Activated CD8-positive, alpha-beta T cell treated with anti-CD3 and anti-CD28 coated beads for 36 hours (primary cell): ENCODE measurements around the gene PLCB4. TPM values are rescaled to one million over a fixed set of nuclear protein-coding genes. Genes with fewer than 3 reads are reported as not detected.

Experiments
- ATAC-seq: fragments of 200-7000 bp; cut with Tn5 transposase; one replicate; pipeline ENCODE4 v1.10.0; 2021; ENCODE audit warnings: mild to moderate bottlenecking, moderate library complexity
- CTCF ChIA-PET: fragments of 350-600 bp; sonication (Branson Sonifier 250); formaldehyde crosslinking; loops from one replicate; lab custom pipeline; 2021; ENCODE audit warnings: antibody characterized with exemption; lab: Charles Lee
- POLR2A ChIA-PET: fragments of 350-600 bp; sonication (Branson Sonifier 250); formaldehyde crosslinking; loops from one replicate; lab custom pipeline; 2021; ENCODE audit warnings: antibody characterized with exemption; lab: Charles Lee
- DNase-seq: peaks from one replicate; pipeline ENCODE4 v3.0.0-alpha.2; 2020
- H3K27ac Mint-ChIP-seq: one replicate; pipeline ENCODE4 v1.8.0; 2021; ENCODE audit warnings: mild to moderate bottlenecking, mixed read lengths
- H3K27me3 Mint-ChIP-seq: one replicate; pipeline ENCODE4 v1.8.0; 2021; ENCODE audit warnings: mixed read lengths
- H3K36me3 Mint-ChIP-seq: one replicate; pipeline ENCODE4 v1.8.0; 2021; ENCODE audit warnings: low read depth, mixed read lengths
- H3K4me1 Mint-ChIP-seq: one replicate; pipeline ENCODE4 v1.8.0; 2021; ENCODE audit warnings: low read depth, mixed read lengths
- H3K4me3 Mint-ChIP-seq: one replicate; pipeline ENCODE4 v1.8.0; 2021; ENCODE audit warnings: mild to moderate bottlenecking, moderate library complexity, mixed read lengths
- H3K9me3 Mint-ChIP-seq: one replicate; pipeline ENCODE4 v1.8.0; 2021; ENCODE audit warnings: mixed read lengths
- CTCF ChIP-seq: fragments of 200-600 bp; IDR thresholded peaks from one replicate; pipeline ENCODE4 v1.8.0; 2022; ENCODE audit warnings: antibody characterized with exemption, mild to moderate bottlenecking
- intact Hi-C: fragments of 100-400 bp; cut with micrococcal nuclease; formaldehyde crosslinking; loops from one replicate; pipeline ENCODE4 v1.10.0; 2022
- total RNA-seq, 2 experiments: library from RNA; stranded (reverse); gene quantifications; one replicate each; pipeline ENCODE4 v1.2.3, GENCODE V29; 2021

Gene PLCB4
- not detected for total RNA-seq

- ChIA-PET POLR2A (no interaction called here), CTCF (no interaction called here)
- intact Hi-C loops = no loop called here
- Mint-ChIP-seq H3K27me3 (peaks cover 30% of the 10 kb centered on the region), H3K4me1 (peaks cover 3% of the 10 kb centered on the region), H3K9me3 (peaks cover 1% of the 10 kb centered on the region), H3K27ac (no peak within 1 kb of the TSS), H3K36me3 (peaks cover 2% of the 10 kb centered on the region), H3K4me3 (peak within 1 kb of the TSS; percentile 60)
- ATAC-seq = no peak
- DNase-seq = peak; percentile 4
- no peak for TF ChIP-seq CTCF
Observed at GRCh38 chr20:9068841-9069663, at the start of gene PLCB4. Gene PLCB4, plus strand, starts transcription at chr20:9069087. Its CDS starts 238,728 bp downstream, at chr20:9307815.

GRCh38 chr20:9019833-9020232, 49.1 kb upstream of the PLCB4 start:
- no peaks in the 10 kb centered on the region for H3K36me3 Mint-ChIP-seq
- H3K4me1 Mint-ChIP-seq = no peaks in the 10 kb centered on the region
- ChIA-PET POLR2A (no interaction called here), CTCF (no interaction called here)
- intact Hi-C loops = no loop called here
- ATAC-seq = no peak
- no peak for DNase-seq
- TF ChIP-seq CTCF = no peak
- H3K4me3 Mint-ChIP-seq = no peak overlapping the region
- H3K9me3 Mint-ChIP-seq = no peaks in the 10 kb centered on the region
- no peaks in the 10 kb centered on the region for H3K27me3 Mint-ChIP-seq
- no peak overlapping the region for H3K27ac Mint-ChIP-seq

GRCh38 chr20:9021216-9021615, 47.7 kb upstream of the PLCB4 start:
- Mint-ChIP-seq H3K27ac (no peak overlapping the region), H3K4me1 (no peaks in the 10 kb centered on the region), H3K9me3 (no peaks in the 10 kb centered on the region), H3K27me3 (no peaks in the 10 kb centered on the region), H3K4me3 (no peak overlapping the region), H3K36me3 (no peaks in the 10 kb centered on the region)
- DNase-seq (no peak), ATAC-seq (no peak)
- POLR2A ChIA-PET = no interaction called here
- CTCF ChIA-PET = no interaction called here
- intact Hi-C loops = no loop called here
- no peak for TF ChIP-seq CTCF

- TF ChIP-seq CTCF = no peak
- H3K27ac Mint-ChIP-seq = no peak overlapping the region
- H3K9me3 Mint-ChIP-seq = no peaks in the 10 kb centered on the region
- DNase-seq (no peak), ATAC-seq (no peak)
- H3K36me3 Mint-ChIP-seq = no peaks in the 10 kb centered on the region
- ChIA-PET CTCF (no interaction called here), POLR2A (no interaction called here)
- intact Hi-C loops = no loop called here
- H3K27me3 Mint-ChIP-seq = no peaks in the 10 kb centered on the region
- no peak overlapping the region for H3K4me3 Mint-ChIP-seq
- H3K4me1 Mint-ChIP-seq = no peaks in the 10 kb centered on the region
Observed at GRCh38 chr20:9021699-9022098, 47.2 kb upstream of the PLCB4 start.

- H3K4me1 Mint-ChIP-seq = no peaks in the 10 kb centered on the region
- CTCF ChIA-PET = no interaction called here
Observed at GRCh38 chr20:9022376-9022775, 46.5 kb upstream of the PLCB4 start.

More at GRCh38 chr20:9022376-9022775, 46.5 kb upstream of the PLCB4 start:
- no peak overlapping the region for H3K27ac Mint-ChIP-seq
- no peak for ATAC-seq
- TF ChIP-seq CTCF = no peak
- no peak for DNase-seq
- intact Hi-C loops = no loop called here
- no peaks in the 10 kb centered on the region for H3K27me3 Mint-ChIP-seq
- no peak overlapping the region for H3K4me3 Mint-ChIP-seq
- no peaks in the 10 kb centered on the region for H3K9me3 Mint-ChIP-seq
- POLR2A ChIA-PET = no interaction called here
- H3K36me3 Mint-ChIP-seq = no peaks in the 10 kb centered on the region
